Measurements from ENCODE around the gene MDFI. TPM values are rescaled to one million over a fixed set of nuclear protein-coding genes. Genes with fewer than 3 reads are reported as not detected.

The MDFI gene
- total and polyA plus RNA-seq, 9 of the 15 experiments (the other 6 are each of a cell fraction or from before 2014, with no cell fraction given) = not detected

DNA sequence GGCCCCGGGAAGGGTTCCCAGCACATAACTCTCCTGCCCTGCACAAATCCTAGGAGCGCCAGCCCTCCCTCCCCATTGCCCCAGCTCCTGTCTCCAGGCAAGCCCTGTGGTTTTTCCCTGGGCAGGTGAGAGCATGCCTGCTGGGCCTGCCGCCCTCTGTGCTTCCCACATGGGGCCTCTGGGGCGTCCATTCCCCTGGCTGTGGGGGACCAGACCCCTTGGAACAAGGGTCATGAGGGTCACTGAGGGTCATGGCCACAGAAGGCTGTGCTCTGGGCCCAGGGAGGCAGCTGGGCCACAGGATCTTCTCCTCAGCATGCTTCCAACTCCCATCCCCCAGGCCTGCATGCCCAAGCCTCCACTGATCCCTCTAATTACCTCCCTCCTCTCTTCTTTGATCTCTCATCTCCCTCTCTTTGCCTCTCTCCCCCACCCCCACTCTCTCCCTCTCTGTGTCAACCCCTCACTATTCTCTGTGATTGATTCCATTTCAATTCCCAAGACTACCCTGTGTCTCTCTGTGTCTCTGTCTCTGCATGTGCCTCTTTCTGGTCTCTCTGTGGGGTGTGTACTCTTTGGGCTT lies 6.1 kb downstream of the MDFI start:
- ATAC-seq = no peak
- POLR2A ChIA-PET = interaction anchor here (0.6 to 0.9 kb wide), 6 partner anchors 12 to 259 kb away, joined by 3 to 4 read pairs (median 3); no protein-coding TSS in a partner anchor
- in situ Hi-C loops (cut with MboI) = no loop called here

More for the DNA sequence above, 6.1 kb downstream of the MDFI start:
- CTCF ChIA-PET (ENCODE audit: low intra/inter-chr PET ratio) = no interaction called here
- 0% methylated on average over 4 of the region's 4 CpGs for WGBS (ENCODE audit: insufficient coverage, low coverage, missing lambda C conversion rate)
- H3K9me1 ChIP-seq (ENCODE audit: control insufficient read depth, insufficient read depth, low read length) = no peaks in the 10 kb centered on the region
- H3K9ac ChIP-seq (ENCODE audit: insufficient read depth in 1 of 2, low read depth in 2 of 2, low read length in 2 of 2) = no peak overlapping the region
- no TSS peak for BruUV-seq (replicated peaks)
- no peak overlapping the region for H3K4me2 ChIP-seq (ENCODE audit: insufficient read depth, low read length)
- H3K9me3 ChIP-seq (replicated peaks; ENCODE audit: control insufficient read depth, insufficient read depth, low read depth, low read length) = no peaks in the 10 kb centered on the region
- no peak overlapping the region for H2AFZ ChIP-seq (ENCODE audit: low read depth, low read length)
- DNase-seq (ENCODE audit: extremely low read depth in 1 of 4, low spot score in 3 of 4) = no peak
- no peaks in the 10 kb centered on the region for H3K79me2 ChIP-seq (ENCODE audit: control insufficient read depth, insufficient read depth, low read length)
- peaks cover 20% of the 10 kb centered on the region for H4K20me1 ChIP-seq (replicated peaks; ENCODE audit: control insufficient read depth, insufficient read depth, low read length)
- no peak for FAIRE-seq
- TF ChIP-seq, protein P1, sequence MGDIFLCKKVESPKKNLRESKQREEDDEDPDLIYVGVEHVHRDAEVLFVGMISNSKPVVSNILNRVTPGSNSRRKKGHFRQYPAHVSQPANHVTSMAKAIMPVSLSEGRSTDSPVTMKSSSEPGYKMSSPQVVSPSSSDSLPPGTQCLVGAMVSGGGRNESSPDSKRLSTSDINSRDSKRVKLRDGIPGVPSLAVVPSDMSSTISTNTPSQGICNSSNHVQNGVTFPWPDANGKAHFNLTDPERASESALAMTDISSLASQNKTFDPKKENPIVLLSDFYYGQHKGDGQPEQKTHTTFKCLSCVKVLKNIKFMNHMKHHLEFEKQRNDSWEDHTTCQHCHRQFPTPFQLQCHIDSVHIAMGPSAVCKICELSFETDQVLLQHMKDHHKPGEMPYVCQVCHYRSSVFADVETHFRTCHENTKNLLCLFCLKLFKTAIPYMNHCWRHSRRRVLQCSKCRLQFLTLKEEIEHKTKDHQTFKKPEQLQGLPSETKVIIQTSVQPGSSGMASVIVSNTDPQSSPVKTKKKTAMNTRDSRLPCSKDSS (IDR thresholded peaks at IDR 0.05; ENCODE audit: low read depth, partially characterized antibody) = no peak
- TF ChIP-seq LCOR (CRISPR knock-in tag; IDR thresholded peaks at IDR 0.05) (no peak), ZNF354B (CRISPR knock-in tag; IDR thresholded peaks at IDR 0.05) (no peak), CHD4 (IDR thresholded peaks at IDR 0.05; ENCODE audit: insufficient read depth, insufficient replicate concordance, low read depth, low read length, poor library complexity, severe bottlenecking) (no peak), ZNF785 (CRISPR knock-in tag; IDR thresholded peaks at IDR 0.05) (no peak), KLF13 (tag; IDR thresholded peaks at IDR 0.05; ENCODE audit: borderline replicate concordance, low read depth) (no peak), YY1 (IDR thresholded peaks at IDR 0.05; ENCODE audit: borderline replicate concordance in 1 of 3, control insufficient read depth in 1 of 3, extremely low read depth in 1 of 3, insufficient read depth in 3 of 3, insufficient read length in 1 of 3, insufficient replicate concordance in 2 of 3, low read depth in 1 of 3, low read length in 2 of 3) (no peak), MAFF (IDR thresholded peaks at IDR 0.05; ENCODE audit: low read length) (no peak), ETV5 (CRISPR knock-in tag; IDR thresholded peaks at IDR 0.05; ENCODE audit: low read depth) (no peak), ZNF764 (CRISPR knock-in tag; IDR thresholded peaks at IDR 0.05; ENCODE audit: low read depth) (no peak), NFYB (IDR thresholded peaks at IDR 0.05; ENCODE audit: extremely low read depth, insufficient read length) (no peak), ZNF696 (CRISPR knock-in tag; conservative IDR thresholded peaks at IDR 0.05) (no peak), ZNF445 (CRISPR knock-in tag; IDR thresholded peaks at IDR 0.05; ENCODE audit: low read depth) (no peak), SMAD3 (CRISPR knock-in tag; conservative IDR thresholded peaks at IDR 0.05) (no peak), HLTF (IDR thresholded peaks at IDR 0.05) (no peak)
- TF ChIP-seq, protein P2, sequence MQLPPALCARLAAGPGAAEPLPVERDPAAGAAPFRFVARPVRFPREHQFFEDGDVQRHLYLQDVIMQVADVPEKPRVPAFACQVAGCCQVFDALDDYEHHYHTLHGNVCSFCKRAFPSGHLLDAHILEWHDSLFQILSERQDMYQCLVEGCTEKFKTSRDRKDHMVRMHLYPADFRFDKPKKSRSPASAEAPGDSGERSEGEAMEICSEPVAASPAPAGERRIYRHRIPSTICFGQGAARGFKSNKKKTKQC (CRISPR knock-in tag; IDR thresholded peaks at IDR 0.05) = no peak
- no peaks in the 10 kb centered on the region for H3K4me1 ChIP-seq (replicated peaks in 1 of 2; ENCODE audit: control insufficient read depth in 2 of 2, insufficient read depth in 2 of 2, low read length in 2 of 2)
- no peak overlapping the region for H3K4me3 ChIP-seq
- H3K36me3 ChIP-seq (ENCODE audit: control insufficient read depth, insufficient read depth, low read length) = no peaks in the 10 kb centered on the region
- H3K27me3 ChIP-seq (ENCODE audit: control insufficient read depth in 2 of 2, insufficient read depth in 2 of 2, low read length in 2 of 2) = peaks cover 49 to 85% of the 10 kb centered on the region in 2 experiments; a peak in 4 of 5 replicates
- no peak overlapping the region for H3K27ac ChIP-seq (ENCODE audit: extremely low read depth, low read depth, low read length)
- intact Hi-C loops (cut with micrococcal nuclease) = no loop called here
